GM12878 (cell line): Measurements from ENCODE around the gene MYO1E. TPM values are rescaled to one million over a fixed set of nuclear protein-coding genes. Genes with fewer than 3 reads are reported as not detected.

ENCODE experiments used
- BHLHE40 ChIP-seq, 2 experiments: fragments of 450-650 bp in 1 of 2; IDR thresholded peaks; 2 replicates each; pipeline ENCODE4 v1.6.1; 2011 to 2017; ENCODE audit warnings: low read depth in 2 of 2, borderline replicate concordance in 1 of 2, improper control_type of control experiment in 1 of 2, low read length in 1 of 2, mild to moderate bottlenecking in 1 of 2
- CHD4 ChIP-seq: fragments of 200-600 bp; sonication (generic); IDR thresholded peaks from 2 replicates; pipeline ENCODE4 v1.6.1; 2016; ENCODE audit warnings: mild to moderate bottlenecking
- EED ChIP-seq: sonication (generic); IDR thresholded peaks from 2 replicates; pipeline ENCODE4 v1.6.1; 2016; ENCODE audit warnings: antibody characterized with exemption, low read depth
- ETV6 ChIP-seq, 2 experiments: fragments of 450-650 bp in 1 of 2; IDR thresholded peaks in 1 of 2; conservative IDR thresholded peaks in 1 of 2; 2 replicates each; pipeline ENCODE4 v1.6.1; 2014; ENCODE audit warnings: antibody characterized with exemption in 1 of 2, borderline replicate concordance in 1 of 2, low read depth in 1 of 2, mild to moderate bottlenecking in 1 of 2, moderate library complexity in 1 of 2
- FOXM1 ChIP-seq: IDR thresholded peaks from 2 replicates; pipeline ENCODE4 v1.6.1; 2012; ENCODE audit warnings: low read depth, mild to moderate bottlenecking, inconsistent platforms, low read length, moderate library complexity
- GABPA ChIP-seq: IDR thresholded peaks from 2 replicates; pipeline ENCODE4 v1.6.1; 2014; ENCODE audit warnings: antibody characterized with exemption, low read depth, mild to moderate bottlenecking, inconsistent platforms
- GATAD2B ChIP-seq: fragments of 450-650 bp; conservative IDR thresholded peaks from 2 replicates; pipeline ENCODE4 v1.6.1; 2017; ENCODE audit warnings: low read depth, mild to moderate bottlenecking, moderate library complexity
- HSF1 ChIP-seq: fragments of 150-350 bp; IDR thresholded peaks from 2 replicates; pipeline ENCODE4 v1.6.1; 2014; ENCODE audit warnings: mild to moderate bottlenecking, low read depth, low read length
- IKZF1 ChIP-seq: fragments of 450-650 bp; conservative IDR thresholded peaks from 2 replicates; pipeline ENCODE4 v1.6.1; 2017; ENCODE audit warnings: antibody characterized with exemption, mild to moderate bottlenecking
- KDM1A ChIP-seq: fragments of 200-600 bp; sonication (generic); IDR thresholded peaks from 2 replicates; pipeline ENCODE4 v1.6.1; 2016; ENCODE audit warnings: borderline replicate concordance
- MEF2B ChIP-seq: fragments of 450-650 bp; IDR thresholded peaks from 2 replicates; pipeline ENCODE4 v1.6.1; 2018; ENCODE audit warnings: mild to moderate bottlenecking, moderate library complexity; ENCODE audit not compliant: partially characterized antibody, poor library complexity, severe bottlenecking
- NFYA ChIP-seq: IDR thresholded peaks from 2 replicates; pipeline ENCODE4 v1.6.1; 2011; ENCODE audit warnings: low read depth, mild to moderate bottlenecking, low read length, improper control_type of control experiment, borderline replicate concordance
- PAX5 ChIP-seq: IDR thresholded peaks from 2 replicates; pipeline ENCODE4 v1.6.1; 2011; ENCODE audit warnings: low read depth, low read length, borderline replicate concordance
- PML ChIP-seq: IDR thresholded peaks from 2 replicates; pipeline ENCODE4 v1.6.1; 2012; ENCODE audit warnings: low read length, inconsistent platforms
- RB1 ChIP-seq: fragments of 450-650 bp; formaldehyde crosslinking; IDR thresholded peaks from 2 replicates; pipeline ENCODE4 v1.6.1; 2017; ENCODE audit warnings: mild to moderate bottlenecking, borderline replicate concordance
- RUNX3 ChIP-seq: IDR thresholded peaks from 2 replicates; pipeline ENCODE4 v1.6.1; 2012; ENCODE audit warnings: low read length, inconsistent platforms
- SRF ChIP-seq, 2 experiments: IDR thresholded peaks; 2 replicates each; pipeline ENCODE4 v1.6.1; 2011; ENCODE audit warnings: low read depth in 2 of 2, low read length in 2 of 2, mild to moderate bottlenecking in 1 of 2, moderate library complexity in 1 of 2
- TARDBP ChIP-seq: IDR thresholded peaks from 2 replicates; pipeline ENCODE4 v1.6.1; 2016; ENCODE audit warnings: borderline replicate concordance
- ZNF207 ChIP-seq: fragments of 450-650 bp; IDR thresholded peaks from 2 replicates; pipeline ENCODE4 v1.6.1; 2014; ENCODE audit warnings: antibody characterized with exemption, mild to moderate bottlenecking, borderline replicate concordance
- polyA plus RNA-seq, 11 experiments: library from polyadenylated mRNA; depleted of rRNA in 4 of 11; unstranded in 6 of 11; stranded (reverse) in 5 of 11; fragments of >200 nt; fragmentation: Nextera tagmentation in 4 of 11; fragmentation: Illumina TruSeq in 1 of 11; extraction: Ambion mirVana in 4 of 11; extraction: Trizol in 1 of 11; gene quantifications; 1 replicate in 1 of 11; 2 replicates in 10 of 11; pipeline versions ENCODE4 v1.2.1 to v1.2.3, GENCODE V29; 2011 to 2016; ENCODE audit warnings: inconsistent platforms in 2 of 11, missing spikeins in 2 of 11, low read depth in 1 of 11
- total RNA-seq, 4 experiments: library from RNA; depleted of rRNA in 3 of 4; stranded (reverse); fragments of >200 nt in 3 of 4; fragmentation: Illumina TruSeq in 1 of 4; extraction: Trizol in 1 of 4; gene quantifications; 2 replicates each; pipeline versions ENCODE4 v1.2.1 to v1.2.3, GENCODE V29; 2013 to 2021
- TF ChIP-seq, protein P1 (sequence below): IDR thresholded peaks from 2 replicates; pipeline ENCODE4 v1.6.1; 2012; ENCODE audit warnings: low read length, inconsistent platforms
- TF ChIP-seq, protein P2 (sequence below): IDR thresholded peaks from 2 replicates; pipeline ENCODE4 v1.6.1; 2012; ENCODE audit warnings: low read depth, low read length, improper control_type of control experiment
- TF ChIP-seq, protein P3 (sequence below): IDR thresholded peaks from 2 replicates; pipeline ENCODE4 v1.6.1; 2012; ENCODE audit warnings: low read depth, low read length, improper control_type of control experiment
- TF ChIP-seq, protein P4 (sequence below): IDR thresholded peaks from 2 replicates; pipeline ENCODE4 v1.6.1; 2012; ENCODE audit warnings: mild to moderate bottlenecking, low read depth, low read length

The MYO1E gene
- total and polyA plus RNA-seq, 10 of the 15 experiments (the other 5 are each of a cell fraction or from before 2014, with no cell fraction given), result 10.3 to 266 (median 64.9) TPM

DNA sequence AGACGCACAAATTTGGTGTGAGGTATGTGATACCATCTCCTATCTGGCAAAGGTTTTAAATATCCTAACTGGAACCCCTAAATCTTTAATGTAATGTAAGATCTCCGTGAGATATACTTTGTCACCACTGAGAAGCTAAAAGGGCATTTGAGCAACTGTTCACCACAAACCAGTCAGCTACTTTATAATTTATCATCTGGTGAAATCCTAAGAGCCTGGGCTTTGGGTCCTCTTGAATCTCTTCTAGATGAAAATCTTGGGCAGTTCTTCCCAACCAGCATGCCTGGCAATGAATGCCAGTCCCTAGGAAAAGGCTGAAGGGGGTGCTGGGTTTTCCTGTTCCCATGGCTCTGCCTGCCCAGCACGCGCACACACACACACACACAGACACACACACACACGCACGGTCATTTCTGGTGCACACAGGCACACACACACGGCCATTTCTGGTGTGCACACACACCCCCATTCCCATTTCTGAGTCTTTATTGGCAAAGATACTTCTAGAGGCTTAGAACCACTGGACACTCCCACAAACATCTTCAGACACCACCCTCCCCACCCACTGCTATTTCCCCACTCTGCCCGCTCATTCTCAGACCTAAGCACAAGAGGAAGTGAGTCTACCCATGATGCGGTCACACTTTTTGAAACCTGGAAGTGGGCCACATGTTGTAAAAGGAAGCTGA lies 72.6 kb downstream of the MYO1E start (continued):
- TF ChIP-seq, protein P1, sequence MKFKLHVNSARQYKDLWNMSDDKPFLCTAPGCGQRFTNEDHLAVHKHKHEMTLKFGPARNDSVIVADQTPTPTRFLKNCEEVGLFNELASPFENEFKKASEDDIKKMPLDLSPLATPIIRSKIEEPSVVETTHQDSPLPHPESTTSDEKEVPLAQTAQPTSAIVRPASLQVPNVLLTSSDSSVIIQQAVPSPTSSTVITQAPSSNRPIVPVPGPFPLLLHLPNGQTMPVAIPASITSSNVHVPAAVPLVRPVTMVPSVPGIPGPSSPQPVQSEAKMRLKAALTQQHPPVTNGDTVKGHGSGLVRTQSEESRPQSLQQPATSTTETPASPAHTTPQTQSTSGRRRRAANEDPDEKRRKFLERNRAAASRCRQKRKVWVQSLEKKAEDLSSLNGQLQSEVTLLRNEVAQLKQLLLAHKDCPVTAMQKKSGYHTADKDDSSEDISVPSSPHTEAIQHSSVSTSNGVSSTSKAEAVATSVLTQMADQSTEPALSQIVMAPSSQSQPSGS, result peak; percentile 89
- TF ChIP-seq GATAD2B (peak; percentile 60), ZNF207 (no peak), PAX5 (peak; percentile 86), NFYA (no peak), CHD4 (no peak), BHLHE40 (IDR thresholded peaks at IDR 0.05; ENCODE audit: borderline replicate concordance in 1 of 2, low read depth in 2 of 2, low read length in 1 of 2) (peak; percentile 65 to 77; a peak in 2 of 4 replicates), KDM1A (no peak), SRF (IDR thresholded peaks at IDR 0.05; ENCODE audit: low read depth in 2 of 2, low read length in 2 of 2) (no peak), ETV6 (conservative IDR thresholded peaks at IDR 0.05 in 1 of 2, IDR thresholded peaks at IDR 0.05 in 1 of 2; ENCODE audit: borderline replicate concordance in 1 of 2, low read depth in 1 of 2) (peak in 1 of 2 experiments; percentile 99; a peak in 2 of 4 replicates), HSF1 (no peak), IKZF1 (peak; percentile 96), RUNX3 (peak; percentile 97), RB1 (no peak), FOXM1 (peak; percentile 48; the same call in 1 of the 2 replicates), MEF2B (peak; percentile 52), GABPA (no peak), PML (peak; percentile 63; the same call in 1 of the 2 replicates), TARDBP (no peak), EED (peak; percentile 97)
- TF ChIP-seq, protein P2, sequence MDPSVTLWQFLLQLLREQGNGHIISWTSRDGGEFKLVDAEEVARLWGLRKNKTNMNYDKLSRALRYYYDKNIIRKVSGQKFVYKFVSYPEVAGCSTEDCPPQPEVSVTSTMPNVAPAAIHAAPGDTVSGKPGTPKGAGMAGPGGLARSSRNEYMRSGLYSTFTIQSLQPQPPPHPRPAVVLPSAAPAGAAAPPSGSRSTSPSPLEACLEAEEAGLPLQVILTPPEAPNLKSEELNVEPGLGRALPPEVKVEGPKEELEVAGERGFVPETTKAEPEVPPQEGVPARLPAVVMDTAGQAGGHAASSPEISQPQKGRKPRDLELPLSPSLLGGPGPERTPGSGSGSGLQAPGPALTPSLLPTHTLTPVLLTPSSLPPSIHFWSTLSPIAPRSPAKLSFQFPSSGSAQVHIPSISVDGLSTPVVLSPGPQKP, result no peak
- TF ChIP-seq, protein P3, sequence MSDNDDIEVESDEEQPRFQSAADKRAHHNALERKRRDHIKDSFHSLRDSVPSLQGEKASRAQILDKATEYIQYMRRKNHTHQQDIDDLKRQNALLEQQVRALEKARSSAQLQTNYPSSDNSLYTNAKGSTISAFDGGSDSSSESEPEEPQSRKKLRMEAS, result 0 out of 2 replicates have a peak, but pooled peaks have one; percentile 33
- TF ChIP-seq, protein P4, sequence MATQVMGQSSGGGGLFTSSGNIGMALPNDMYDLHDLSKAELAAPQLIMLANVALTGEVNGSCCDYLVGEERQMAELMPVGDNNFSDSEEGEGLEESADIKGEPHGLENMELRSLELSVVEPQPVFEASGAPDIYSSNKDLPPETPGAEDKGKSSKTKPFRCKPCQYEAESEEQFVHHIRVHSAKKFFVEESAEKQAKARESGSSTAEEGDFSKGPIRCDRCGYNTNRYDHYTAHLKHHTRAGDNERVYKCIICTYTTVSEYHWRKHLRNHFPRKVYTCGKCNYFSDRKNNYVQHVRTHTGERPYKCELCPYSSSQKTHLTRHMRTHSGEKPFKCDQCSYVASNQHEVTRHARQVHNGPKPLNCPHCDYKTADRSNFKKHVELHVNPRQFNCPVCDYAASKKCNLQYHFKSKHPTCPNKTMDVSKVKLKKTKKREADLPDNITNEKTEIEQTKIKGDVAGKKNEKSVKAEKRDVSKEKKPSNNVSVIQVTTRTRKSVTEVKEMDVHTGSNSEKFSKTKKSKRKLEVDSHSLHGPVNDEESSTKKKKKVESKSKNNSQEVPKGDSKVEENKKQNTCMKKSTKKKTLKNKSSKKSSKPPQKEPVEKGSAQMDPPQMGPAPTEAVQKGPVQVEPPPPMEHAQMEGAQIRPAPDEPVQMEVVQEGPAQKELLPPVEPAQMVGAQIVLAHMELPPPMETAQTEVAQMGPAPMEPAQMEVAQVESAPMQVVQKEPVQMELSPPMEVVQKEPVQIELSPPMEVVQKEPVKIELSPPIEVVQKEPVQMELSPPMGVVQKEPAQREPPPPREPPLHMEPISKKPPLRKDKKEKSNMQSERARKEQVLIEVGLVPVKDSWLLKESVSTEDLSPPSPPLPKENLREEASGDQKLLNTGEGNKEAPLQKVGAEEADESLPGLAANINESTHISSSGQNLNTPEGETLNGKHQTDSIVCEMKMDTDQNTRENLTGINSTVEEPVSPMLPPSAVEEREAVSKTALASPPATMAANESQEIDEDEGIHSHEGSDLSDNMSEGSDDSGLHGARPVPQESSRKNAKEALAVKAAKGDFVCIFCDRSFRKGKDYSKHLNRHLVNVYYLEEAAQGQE, result no peak
